GM18858 (cell line): ENCODE data around the gene ITGA2.
A peak's percentile ranks its signal among the peaks of the same experiment; 100 is the strongest.

Source experiments
- ATAC-seq: cut with Tn5 transposase; IDR thresholded peaks from one replicate; pipeline ENCODE4 v1.9.1; 2021; ENCODE audit not compliant: unreplicated experiment

Gene ITGA2

DNA sequence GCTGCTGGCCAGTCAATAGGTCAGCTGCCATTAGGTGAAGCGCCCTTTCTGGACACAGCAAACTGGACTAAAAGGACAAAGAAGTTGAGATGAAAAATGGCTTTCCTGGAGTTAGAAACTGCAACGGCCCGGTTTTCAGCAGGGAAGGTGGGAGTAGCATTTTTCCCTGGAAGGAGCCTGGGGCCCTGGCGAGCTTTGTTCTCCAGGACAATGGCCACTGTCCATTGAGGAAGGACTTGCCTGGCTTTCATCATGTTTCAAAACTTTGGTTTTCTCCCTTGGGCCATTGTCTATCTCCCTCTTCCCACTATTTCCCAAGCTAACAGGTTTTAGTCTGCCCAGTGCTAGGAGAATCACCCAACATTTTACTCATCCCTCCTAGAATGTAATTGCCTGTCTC lies 64.2 kb downstream of the ITGA2 start:
- ATAC-seq: no peak

DNA sequence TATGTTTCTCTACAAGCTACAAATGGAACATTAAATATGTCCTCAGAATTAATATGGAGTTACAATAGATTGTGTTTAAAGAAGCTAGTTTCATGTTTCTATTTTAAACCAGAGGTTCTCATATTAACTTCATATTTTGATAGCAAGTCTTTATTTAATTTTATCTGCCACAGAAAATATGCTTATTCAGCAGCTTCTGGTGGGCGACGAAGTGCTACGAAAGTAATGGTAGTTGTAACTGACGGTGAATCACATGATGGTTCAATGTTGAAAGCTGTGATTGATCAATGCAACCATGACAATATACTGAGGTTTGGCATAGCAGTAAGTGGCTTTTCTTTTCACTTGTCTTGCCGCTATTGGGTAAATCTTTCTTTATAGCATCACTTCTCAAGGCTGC lies 66.2 kb downstream of the ITGA2 start:
- no peak for ATAC-seq

DNA sequence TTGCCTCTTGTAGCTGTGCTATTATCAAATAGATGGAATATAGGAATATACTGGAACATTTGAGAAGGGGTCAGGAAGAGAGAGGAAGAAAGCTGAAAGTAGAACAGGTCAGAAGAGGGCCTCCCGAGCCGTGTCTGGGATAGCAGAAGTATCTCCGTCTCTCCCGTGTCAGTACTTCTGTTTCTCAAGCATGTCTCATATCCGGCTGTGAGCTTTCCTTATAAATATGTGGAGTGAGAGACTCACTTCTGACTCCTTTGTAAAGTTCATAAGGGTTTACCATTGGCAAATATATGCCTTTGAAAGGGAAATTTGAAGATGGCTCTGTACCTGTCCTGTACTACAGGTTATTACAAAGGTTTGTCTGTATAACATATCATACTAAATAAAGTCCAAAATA lies 70.1 kb downstream of the ITGA2 start:
- ATAC-seq: no peak

DNA sequence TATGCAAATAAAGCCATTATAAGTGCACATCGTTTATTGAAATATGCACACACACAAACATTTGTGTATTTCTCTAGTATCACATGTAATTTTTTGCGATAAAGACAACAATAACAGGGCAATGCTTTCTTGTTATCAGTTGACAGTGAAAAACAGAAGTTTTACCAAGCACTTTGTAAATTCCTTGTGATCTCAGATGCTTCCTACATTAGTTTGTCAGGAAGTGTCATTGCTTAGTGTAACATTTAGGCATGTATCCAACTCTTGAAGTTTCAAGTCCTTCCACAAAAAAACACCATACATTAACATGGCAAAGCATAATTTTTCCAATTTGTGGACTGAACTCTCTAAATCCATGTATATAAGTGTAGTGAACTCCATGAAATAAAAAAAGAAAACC lies 74.0 kb downstream of the ITGA2 start:
- no peak for ATAC-seq

DNA sequence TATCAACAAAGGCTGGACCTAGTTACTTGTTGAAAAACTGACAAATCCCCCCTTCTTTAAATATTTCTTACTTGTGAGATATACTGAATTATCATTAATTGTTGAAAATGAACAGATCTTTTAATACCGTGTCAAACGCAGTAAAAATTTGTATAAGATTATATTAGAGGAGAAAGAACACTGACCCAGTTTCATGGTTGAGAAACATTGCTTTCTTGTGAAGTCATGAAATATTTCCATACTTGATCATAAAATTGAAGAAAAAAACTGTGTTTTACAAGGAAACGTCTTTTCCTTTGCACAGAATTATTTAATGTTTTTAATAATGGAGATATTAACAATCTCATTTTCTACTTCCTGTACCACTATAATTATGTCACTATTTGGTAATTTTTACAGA lies 74.6 kb downstream of the ITGA2 start:
- no peak for ATAC-seq

DNA sequence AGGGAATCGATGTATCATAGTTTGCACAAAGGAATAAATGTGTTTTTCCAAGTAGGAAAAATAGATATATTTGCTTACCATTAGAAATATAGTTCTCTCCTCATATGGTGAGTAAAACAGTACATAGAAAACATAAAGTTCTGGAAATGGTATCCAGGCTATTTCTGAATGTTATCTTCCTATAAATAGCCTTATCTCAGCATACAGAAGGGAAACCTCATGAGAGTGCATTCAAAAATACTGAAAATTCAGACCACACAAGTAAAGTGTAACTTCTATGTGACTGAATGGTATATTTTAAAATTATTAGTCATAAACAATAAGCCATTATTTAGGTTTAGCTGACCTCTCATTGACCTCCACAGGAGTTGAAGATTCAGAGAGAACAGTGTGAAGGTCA lies 76.9 kb downstream of the ITGA2 start:
- no peak for ATAC-seq

DNA sequence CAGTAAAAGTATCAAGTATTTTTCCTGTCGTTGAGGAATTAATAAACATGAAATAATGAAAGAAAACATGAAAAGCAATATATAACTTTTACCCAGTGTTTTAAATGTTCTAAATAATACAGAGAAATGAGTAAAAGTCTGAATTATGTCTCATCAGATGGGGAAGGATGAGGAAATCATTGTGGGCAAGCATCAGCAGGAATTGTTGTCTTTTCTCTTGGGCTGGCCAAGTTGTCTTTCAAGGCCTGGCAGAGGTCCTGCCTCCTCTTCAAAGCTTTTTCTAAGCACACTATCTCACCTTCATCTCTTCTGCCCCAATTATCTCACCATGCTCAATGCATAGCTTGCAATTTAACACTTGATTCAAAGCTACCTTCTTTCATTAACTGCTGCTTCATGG lies 78.5 kb downstream of the ITGA2 start:
- no peak for ATAC-seq

DNA sequence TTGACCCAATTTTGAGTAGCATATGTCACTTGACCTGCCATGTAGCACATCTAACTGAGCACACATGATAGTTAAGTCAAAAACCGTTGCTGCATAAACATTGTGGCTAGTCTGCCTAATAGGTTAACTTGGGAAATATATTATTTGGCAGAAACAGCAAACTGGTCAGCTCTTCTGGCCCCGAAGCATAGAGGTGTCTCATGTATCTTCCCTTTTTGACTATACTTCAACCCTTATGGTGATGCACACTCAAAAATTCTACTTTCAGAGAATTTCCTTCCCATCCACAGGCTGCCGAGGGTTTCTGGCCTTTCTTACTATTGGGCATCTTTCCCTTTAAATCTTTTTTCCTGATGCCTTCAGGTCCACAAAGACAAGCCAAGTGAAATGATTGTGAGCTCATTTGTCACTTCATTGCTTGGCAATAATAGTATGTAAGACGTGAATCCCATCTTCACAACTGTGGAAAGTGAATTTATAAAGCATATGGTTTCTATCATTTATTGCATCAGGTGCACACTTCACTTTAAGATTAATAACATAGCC lies 79.2 kb downstream of the ITGA2 start:
- no peak for ATAC-seq

DNA sequence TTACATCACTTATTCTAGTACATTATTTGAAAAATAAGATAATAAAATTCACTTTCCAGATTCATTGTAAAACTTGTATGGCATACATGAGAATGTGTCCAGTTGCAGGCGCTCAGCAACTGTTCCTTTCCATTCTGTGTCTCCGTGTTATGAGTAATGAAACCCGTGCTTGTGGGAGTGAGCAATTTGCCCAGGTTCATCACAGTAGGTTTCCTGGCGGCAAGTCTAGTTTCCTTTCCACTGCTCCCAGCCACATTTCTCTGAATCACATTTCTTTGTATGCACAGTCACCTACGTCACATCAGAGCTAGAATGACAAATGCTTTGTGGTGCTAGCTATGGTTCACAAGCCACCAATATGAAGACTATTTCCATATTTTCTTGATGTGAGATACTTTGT lies 80.5 kb downstream of the ITGA2 start:
- ATAC-seq: no peak

DNA sequence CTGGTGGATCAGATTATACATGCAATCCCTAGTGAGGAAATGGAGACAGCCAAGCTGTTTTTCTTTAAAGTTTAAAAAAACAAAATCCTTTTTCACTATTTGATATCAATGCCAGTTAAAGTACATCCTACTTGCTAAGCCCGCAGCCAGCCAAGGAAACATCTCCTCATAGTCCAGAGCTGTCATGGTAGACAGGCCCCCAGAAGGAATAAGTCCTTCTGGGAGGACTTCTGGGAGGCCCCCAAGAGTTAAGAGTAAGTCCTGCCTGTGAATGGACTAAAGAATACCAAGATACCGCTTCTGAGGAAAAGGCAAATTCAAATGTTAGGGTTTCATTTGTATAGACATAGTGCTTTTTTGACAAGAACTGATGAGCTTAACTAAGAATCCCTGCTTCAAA lies 82.1 kb downstream of the ITGA2 start:
- ATAC-seq: no peak

DNA sequence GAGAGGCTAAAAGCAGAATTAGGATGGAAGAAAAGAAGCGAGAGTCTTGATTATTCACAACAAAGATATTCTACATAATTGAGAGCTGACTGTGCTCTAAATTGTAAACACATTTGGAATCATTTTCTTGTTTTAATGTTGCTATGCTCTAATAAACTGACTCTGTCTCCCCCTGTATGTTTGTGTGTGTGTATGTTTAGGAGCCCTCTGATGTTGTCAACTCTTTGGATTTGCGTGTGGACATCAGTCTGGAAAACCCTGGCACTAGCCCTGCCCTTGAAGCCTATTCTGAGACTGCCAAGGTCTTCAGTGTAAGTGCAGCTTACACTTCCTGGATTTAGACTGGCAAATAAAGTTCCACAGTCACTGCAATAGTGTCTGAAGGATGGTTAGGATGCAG lies 82.6 kb downstream of the ITGA2 start:
- ATAC-seq: no peak

DNA sequence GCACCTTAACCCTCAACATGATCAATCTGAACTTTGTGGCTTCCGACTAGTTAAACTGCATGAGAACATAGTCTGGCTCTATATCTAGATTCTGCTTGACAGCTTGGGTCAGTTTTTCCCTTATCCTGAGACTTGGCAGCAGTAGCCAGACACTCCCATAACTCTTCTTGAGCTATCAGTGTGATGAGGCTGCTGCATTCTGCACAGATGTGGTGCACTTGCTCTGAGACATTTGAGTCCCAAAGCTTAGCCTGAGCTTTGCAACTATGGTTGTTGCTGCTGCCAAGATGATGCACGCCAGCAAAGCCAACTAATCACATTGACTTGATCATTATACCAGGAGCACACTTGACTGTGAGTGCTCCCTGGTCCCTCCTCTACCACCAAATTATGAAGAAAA lies 84.2 kb downstream of the ITGA2 start:
- no peak for ATAC-seq

DNA sequence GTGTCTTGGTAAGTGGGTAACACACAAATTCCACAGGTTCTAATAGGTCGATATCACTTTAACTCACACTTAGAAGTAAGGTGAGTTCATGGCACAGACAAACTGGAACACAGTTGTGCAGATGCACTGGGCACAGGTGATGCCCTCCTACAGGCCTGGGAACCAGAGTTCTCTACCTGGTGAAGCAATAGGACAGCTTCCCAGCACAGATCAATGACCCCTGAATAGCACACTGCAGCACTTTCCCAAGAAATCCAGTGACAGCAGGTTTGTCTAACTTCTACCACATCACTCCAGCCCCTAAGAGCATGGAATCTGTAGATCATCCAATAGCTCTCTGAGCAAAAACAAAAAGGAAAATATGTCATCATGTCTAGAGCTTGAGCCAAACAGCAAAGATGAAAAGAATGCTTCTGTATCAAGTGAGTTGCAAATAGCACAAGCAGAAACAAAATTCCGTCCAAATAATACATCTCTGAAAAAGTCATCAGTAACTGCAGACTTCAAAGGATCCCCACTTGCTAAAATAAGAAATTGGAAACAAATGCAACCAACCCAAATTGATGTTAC lies 86.9 kb downstream of the ITGA2 start:
- ATAC-seq: no peak

DNA sequence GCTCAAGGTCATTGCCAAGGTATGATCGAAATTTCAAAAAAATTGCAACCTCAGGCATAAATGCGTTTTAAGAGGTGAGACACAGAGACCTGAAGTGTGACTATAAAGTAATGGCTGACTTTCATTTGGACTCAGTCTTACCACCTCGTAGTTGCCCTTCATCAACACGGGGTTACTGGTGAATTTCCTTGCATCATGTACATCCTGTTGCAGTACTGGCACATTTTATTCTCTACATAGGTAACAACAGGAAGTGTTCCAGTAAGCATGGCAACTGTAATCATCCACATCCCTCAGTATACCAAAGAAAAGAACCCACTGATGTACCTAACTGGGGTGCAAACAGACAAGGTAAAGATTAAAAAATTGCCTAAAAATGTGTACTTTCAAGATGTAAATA lies 91.1 kb downstream of the ITGA2 start:
- no peak for ATAC-seq

DNA sequence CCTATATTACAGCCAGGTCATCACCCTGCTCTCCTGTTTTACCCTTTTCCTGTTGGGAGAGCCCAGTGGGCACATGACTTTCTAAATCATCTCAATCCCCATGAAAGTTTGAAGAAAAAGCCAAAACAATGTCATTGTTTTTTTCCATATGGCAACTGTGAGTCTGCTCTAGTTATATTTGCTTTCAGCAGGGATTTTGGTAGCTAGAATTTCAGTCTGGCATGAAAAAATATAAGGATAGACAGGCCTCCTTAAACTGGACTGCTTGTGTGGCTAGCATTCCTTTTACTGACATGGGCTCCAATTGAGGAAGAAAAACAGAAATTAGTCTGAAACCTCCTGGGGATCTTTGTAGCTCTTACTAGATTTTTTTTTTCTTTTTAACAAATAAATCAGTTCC lies 94.8 kb downstream of the ITGA2 start:
- ATAC-seq: no peak

DNA sequence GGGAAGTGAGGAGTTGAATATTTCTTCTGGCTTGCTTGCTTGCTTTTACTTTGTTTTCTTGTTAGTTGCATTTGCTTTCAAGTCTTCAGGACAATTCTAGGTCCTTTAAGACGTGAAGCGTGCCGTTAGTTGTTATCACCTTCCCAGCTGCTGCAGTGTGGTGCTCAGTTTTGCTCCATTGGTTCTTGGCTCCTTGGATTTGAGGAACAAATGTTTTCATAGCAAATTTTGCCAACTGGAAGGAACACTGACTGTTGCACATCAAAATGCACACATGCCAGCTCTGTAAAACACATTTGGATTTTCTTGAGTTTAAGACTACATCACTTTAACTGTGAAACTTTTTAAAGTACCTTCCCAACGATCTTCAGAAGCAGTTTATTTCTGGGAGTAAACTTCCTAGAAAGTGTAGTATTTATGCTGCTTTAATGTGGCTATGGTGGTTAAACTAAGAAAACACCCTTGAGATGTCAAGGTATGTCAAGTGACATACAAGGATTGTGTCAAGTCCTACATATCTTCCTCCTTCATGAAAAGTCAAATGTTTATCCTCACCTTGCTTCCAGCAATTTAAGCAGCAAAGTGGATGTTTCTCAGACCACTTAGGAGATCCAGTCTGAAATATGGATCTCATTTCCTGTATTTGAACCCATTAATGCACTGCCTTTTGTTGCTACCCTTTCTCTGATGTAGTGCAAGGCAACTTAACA lies 95.5 kb downstream of the ITGA2 start:
- no peak for ATAC-seq

DNA sequence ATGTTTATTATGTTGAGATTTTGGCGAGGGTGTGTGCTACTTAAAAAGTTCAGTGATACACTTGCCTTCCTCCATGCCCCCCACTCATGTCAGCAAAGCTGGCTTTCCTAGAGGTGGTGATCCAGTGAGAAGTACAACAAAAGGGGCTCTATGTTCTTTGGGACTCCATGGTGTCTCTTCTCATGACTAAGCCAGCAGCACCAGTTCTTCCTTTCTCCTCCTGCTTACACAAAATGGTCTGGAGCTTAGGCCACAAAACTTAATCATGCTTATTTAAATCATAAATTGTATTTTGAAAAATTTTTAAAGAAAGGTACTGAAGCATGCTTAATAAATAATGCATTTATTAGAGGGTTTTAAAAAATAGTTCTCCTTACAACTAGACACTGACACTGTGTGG lies 98.0 kb downstream of the ITGA2 start:
- no peak for ATAC-seq

DNA sequence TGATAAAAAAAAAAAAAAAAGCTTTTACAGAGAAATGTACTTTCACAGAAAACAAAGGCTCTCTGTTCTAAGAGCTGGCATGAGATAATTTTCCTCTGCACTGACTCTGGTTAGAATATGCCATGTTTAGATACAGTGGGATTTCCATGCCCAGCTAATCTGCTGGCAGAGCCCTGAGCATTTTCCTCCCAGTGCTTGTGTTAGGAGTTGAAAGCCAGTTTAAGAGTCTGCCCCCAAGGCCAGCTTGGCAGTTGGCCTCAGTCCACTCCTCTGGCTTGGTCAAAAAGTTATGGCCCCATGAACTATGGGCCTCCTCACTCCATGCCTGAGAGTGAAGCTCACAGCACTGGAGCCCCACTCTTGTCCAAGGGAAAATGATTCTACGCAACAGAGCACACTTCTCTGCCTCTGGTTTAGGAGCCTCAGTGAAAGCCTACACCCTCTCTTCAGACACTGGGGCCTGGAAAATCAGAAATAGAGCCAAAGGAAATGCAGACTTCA lies 98.5 kb downstream of the ITGA2 start:
- ATAC-seq: no peak

DNA sequence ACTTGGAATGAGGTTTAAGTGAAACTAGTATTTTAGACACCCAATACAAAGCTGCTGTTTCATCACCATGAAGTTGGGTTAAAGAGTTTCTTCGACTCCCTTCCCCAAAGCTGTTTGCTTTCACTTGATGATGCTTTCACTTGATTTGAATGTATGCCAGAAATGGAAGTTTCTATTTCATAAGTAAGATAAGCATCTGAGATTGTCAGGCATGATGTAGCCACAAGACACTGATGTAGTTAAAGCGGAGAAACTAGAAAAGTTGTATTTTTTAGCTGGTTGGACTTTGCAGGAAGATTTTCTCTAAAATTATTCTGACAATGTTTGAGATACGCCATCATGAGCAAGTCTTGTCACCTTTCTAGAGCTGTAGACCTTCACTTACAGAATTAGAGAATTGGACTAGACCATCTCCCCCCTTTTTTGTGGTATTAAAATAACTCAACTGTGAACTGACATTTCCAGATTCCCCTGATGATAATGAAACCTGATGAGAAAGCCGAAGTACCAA lies 100.4 kb downstream of the ITGA2 start:
- ATAC-seq: peak; percentile 87

DNA sequence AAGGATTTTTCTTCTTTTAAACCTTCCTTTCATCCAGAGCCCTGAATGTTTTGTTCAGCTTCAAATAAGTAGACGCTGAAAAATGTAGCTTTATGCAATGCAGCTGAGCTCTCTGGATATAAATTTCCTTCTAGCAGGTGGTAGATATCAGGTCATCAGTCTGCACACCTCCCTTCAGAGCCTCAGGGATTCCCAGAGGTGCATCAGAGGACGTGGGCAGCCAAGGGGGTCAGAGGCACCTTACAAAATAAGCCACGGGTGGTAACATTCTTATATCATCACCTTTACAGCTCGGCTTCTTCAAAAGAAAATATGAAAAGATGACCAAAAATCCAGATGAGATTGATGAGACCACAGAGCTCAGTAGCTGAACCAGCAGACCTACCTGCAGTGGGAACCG lies 101.1 kb downstream of the ITGA2 start:
- no peak for ATAC-seq

DNA sequence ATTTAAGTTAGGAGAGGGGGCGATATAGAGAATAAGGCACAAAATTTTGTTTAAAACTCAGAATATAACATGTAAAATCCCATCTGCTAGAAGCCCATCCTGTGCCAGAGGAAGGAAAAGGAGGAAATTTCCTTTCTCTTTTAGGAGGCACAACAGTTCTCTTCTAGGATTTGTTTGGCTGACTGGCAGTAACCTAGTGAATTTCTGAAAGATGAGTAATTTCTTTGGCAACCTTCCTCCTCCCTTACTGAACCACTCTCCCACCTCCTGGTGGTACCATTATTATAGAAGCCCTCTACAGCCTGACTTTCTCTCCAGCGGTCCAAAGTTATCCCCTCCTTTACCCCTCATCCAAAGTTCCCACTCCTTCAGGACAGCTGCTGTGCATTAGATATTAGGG lies 102.1 kb downstream of the ITGA2 start:
- no peak for ATAC-seq

DNA sequence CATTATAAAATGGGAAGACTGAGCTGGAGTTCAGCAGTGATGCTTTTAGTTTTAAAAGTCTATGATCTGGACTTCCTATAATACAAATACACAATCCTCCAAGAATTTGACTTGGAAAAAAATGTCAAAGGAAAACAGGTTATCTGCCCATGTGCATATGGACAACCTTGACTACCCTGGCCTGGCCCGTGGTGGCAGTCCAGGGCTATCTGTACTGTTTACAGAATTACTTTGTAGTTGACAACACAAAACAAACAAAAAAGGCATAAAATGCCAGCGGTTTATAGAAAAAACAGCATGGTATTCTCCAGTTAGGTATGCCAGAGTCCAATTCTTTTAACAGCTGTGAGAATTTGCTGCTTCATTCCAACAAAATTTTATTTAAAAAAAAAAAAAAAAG lies 103.1 kb downstream of the ITGA2 start:
- ATAC-seq: no peak

DNA sequence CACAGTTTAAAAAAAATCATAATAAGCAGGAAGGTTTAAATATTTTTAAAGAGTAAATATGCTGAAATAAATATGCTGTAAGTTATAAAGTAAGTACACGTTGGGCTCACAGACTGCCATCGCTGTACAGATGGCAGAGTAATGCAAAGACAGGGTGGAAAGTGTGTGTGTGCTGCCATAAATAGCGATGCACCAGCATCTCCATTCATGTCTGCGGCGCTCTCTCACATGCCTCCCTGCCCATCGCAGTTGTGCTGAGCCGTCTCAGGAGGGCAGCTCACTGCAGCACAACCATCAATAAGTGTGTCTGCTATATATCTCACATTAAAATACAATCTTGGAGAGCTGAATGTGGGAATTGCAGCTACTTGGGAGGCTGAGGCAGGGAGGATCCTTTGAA lies 106.1 kb downstream of the ITGA2 start:
- no peak for ATAC-seq
